Activated T-cell treated with anti-CD3 and anti-CD28 coated beads for 4 hours (primary cell): ENCODE results near the gene BCL11A.

ENCODE experiments used
- DNase-seq: peaks from one replicate; pipeline ENCODE4 v3.0.0-alpha.2; 2020

Gene BCL11A

GRCh38 chr2:60456115-60456770 lies 97.2 kb downstream of the BCL11A start:
- DNase-seq: no peak

GRCh38 chr2:60453872-60454271 lies 99.6 kb downstream of the BCL11A start:
- DNase-seq: no peak

- DNase-seq: no peak
Observed at GRCh38 chr2:60453301-60453700, 100.2 kb downstream of the BCL11A start.

- DNase-seq: no peak
Observed at GRCh38 chr2:60450488-60450887, 103.0 kb downstream of the BCL11A start.

- DNase-seq: no peak
Observed at GRCh38 chr2:60447943-60448342, 105.5 kb downstream of the BCL11A start.

GRCh38 chr2:60446413-60447267 lies 106.8 kb downstream of the BCL11A start:
- no peak for DNase-seq

- no peak for DNase-seq
Observed at GRCh38 chr2:60445684-60446179, 107.7 kb downstream of the BCL11A start.

GRCh38 chr2:60442608-60443007 lies 110.8 kb downstream of the BCL11A start:
- DNase-seq: no peak

- no peak for DNase-seq
Observed at GRCh38 chr2:60441800-60442199, 111.7 kb downstream of the BCL11A start.

GRCh38 chr2:60440767-60441163 lies 112.7 kb downstream of the BCL11A start:
- DNase-seq: no peak

- no peak for DNase-seq
Observed at GRCh38 chr2:60440079-60440766, 113.2 kb downstream of the BCL11A start.

- DNase-seq: no peak
Observed at GRCh38 chr2:60439219-60439974, 114.1 kb downstream of the BCL11A start.

- DNase-seq: no peak
Observed at GRCh38 chr2:60438653-60439052, 114.8 kb downstream of the BCL11A start.

- DNase-seq: no peak
Observed at GRCh38 chr2:60438131-60438530, 115.3 kb downstream of the BCL11A start.

GRCh38 chr2:60437080-60437696 lies 116.3 kb downstream of the BCL11A start:
- no peak for DNase-seq

- DNase-seq: no peak
Observed at GRCh38 chr2:60433018-60433596, 120.3 kb downstream of the BCL11A start.

GRCh38 chr2:60432035-60432601 lies 121.3 kb downstream of the BCL11A start:
- DNase-seq: no peak

- no peak for DNase-seq
Observed at GRCh38 chr2:60429681-60430080, 123.8 kb downstream of the BCL11A start.

GRCh38 chr2:60426880-60427279 lies 126.6 kb downstream of the BCL11A start:
- no peak for DNase-seq

GRCh38 chr2:60426341-60426740 lies 127.1 kb downstream of the BCL11A start:
- DNase-seq: no peak

- DNase-seq: no peak
Observed at GRCh38 chr2:60424233-60424632, 129.2 kb downstream of the BCL11A start.

- no peak for DNase-seq
Observed at GRCh38 chr2:60423505-60423904, 129.9 kb downstream of the BCL11A start.
